Suppressor macrophage (primary cell): ENCODE results near the gene PEX26.
"Not testable (repeated sequence)": the region's sequence is repeated elsewhere in the genome, so short reads cannot be mapped to it uniquely, and the experiment has no call there.

ENCODE experiments used
- DNase-seq, 4 experiments: peaks; one replicate each; pipeline ENCODE4 v3.0.0-alpha.2; 2020 to 2022

PEX26 gene

GRCh38 chr22:18096823-18097222 lies 19.0 kb downstream of the PEX26 start:
- DNase-seq, result peak in 3 of 4 experiments; percentile 45 to 59 (median 52)

GRCh38 chr22:18100781-18101180 lies 23.0 kb downstream of the PEX26 start:
- no peak for DNase-seq

- no peak for DNase-seq
Measured at GRCh38 chr22:18101536-18101935, 23.7 kb downstream of the PEX26 start.

GRCh38 chr22:18103527-18104269 lies 25.9 kb downstream of the PEX26 start:
- DNase-seq, result peak in 1 of 4 experiments; percentile 22

GRCh38 chr22:18104566-18104965 lies 26.8 kb downstream of the PEX26 start:
- DNase-seq, result no peak

- not testable (repeated sequence) for DNase-seq
Measured at GRCh38 chr22:18105981-18106380, 28.2 kb downstream of the PEX26 start.

GRCh38 chr22:18106550-18107341 lies 29.0 kb downstream of the PEX26 start:
- DNase-seq, result not testable (repeated sequence)

GRCh38 chr22:18108187-18108586 lies 30.4 kb downstream of the PEX26 start:
- DNase-seq, result no peak

GRCh38 chr22:18109410-18110193 lies 31.8 kb downstream of the PEX26 start:
- DNase-seq, result no peak

GRCh38 chr22:18110194-18110953 lies 32.6 kb downstream of the PEX26 start, which contains the start of gene TUBA8:
TUBA8 (plus strand) TSS chr22:18110809; CDS start chr22:18110866, 57 bp downstream.
- peak; percentile 38 to 70 (median 58) for DNase-seq

- DNase-seq, result no peak
Measured at GRCh38 chr22:18110954-18111758, 33.4 kb downstream of the PEX26 start.

- no peak for DNase-seq
Measured at GRCh38 chr22:18111759-18112330, 34.1 kb downstream of the PEX26 start.

- DNase-seq, result no peak
Measured at GRCh38 chr22:18112440-18112839, 34.6 kb downstream of the PEX26 start.

GRCh38 chr22:18113680-18114394 lies 36.0 kb downstream of the PEX26 start:
- DNase-seq, result peak; percentile 29 to 61 (median 54)

- no peak for DNase-seq
Measured at GRCh38 chr22:18114495-18114894, 36.7 kb downstream of the PEX26 start.

- no peak for DNase-seq
Measured at GRCh38 chr22:18114976-18115652, 37.3 kb downstream of the PEX26 start.

GRCh38 chr22:18115906-18116371 lies 38.1 kb downstream of the PEX26 start:
- DNase-seq, result peak; percentile 27 to 76 (median 60)

- DNase-seq, result no peak
Measured at GRCh38 chr22:18116634-18117033, 38.8 kb downstream of the PEX26 start.

GRCh38 chr22:18118345-18118915 lies 40.6 kb downstream of the PEX26 start:
- no peak for DNase-seq
